A673 (cell line): ENCODE data around the gene ZNF692.

Experiments used
- CTCF ChIP-seq: fragments of 300-800, 200-600 bp; sonication (generic); conservative IDR thresholded peaks from 2 replicates; pipeline ENCODE4 v1.5.1; 2017; ENCODE audit warnings: low read depth, mild to moderate bottlenecking, antibody characterized with exemption, low read length, moderate library complexity, mixed read lengths
- EZH2 ChIP-seq: fragments of 200-600 bp; sonication (generic); IDR thresholded peaks from 2 replicates; pipeline ENCODE4 v1.6.1; 2017; ENCODE audit warnings: borderline replicate concordance, low read depth, mild to moderate bottlenecking, mixed read lengths, antibody characterized with exemption, low read length; ENCODE audit not compliant: poor library complexity, severe bottlenecking

- TF ChIP-seq CTCF (no peak), EZH2 (no peak)
Measured at GRCh38 chr1:248822148-248823032, 36.5 kb downstream of the ZNF692 start.
